HepG2 (cell line): ENCODE results near the gene WDR83. TPM values are rescaled to one million over a fixed set of nuclear protein-coding genes. Genes with fewer than 3 reads are reported as not detected.
"Not testable (repeated sequence)": the region's sequence is repeated elsewhere in the genome, so short reads cannot be mapped to it uniquely, and the experiment has no call there.

Experiments used
- ATAC-seq: fragments of 200-7000 bp; cut with Tn5 transposase; 3 replicates; pipeline ENCODE4 v1.9.1; 2020; ENCODE audit warnings: mild to moderate bottlenecking, moderate library complexity
- BruUV-seq: library from RNA; stranded (reverse); fragments of 400-500 nt; replicated peaks from 2 replicates; lab custom pipeline; 2021; lab: Mats Ljungman, UMichigan
- CTCF ChIA-PET: fragments of 300-600 bp; formaldehyde crosslinking; extraction: SDS; loops from one replicate; lab custom pipeline; 2021; ENCODE audit warnings: low total read pairs, inconsistent platforms, low intra/inter-chr PET ratio; lab: Yijun Ruan, JAX
- POLR2A ChIA-PET: fragments of 350-600 bp; sonication (Branson Sonifier 250); formaldehyde crosslinking; loops from one replicate; lab custom pipeline; 2020; ENCODE audit warnings: antibody characterized with exemption, inconsistent platforms; lab: Yijun Ruan, JAX
- DNase-seq: peaks from one replicate; pipeline ENCODE4 v3.0.0-alpha.2; 2015; ENCODE audit warnings: low spot score
- FAIRE-seq: peaks from 3 replicates; lab custom pipeline; 2011; peaks lifted over from hg19 to GRCh38; lab: Jason Lieb, UNC
- H2AFZ ChIP-seq: one replicate; pipeline ENCODE4 v1.6.1; 2011; ENCODE audit warnings: low read length, inconsistent platforms
- H3K27ac ChIP-seq: fragments of 300-600 bp; 3 replicates; pipeline ENCODE4 v1.8.0; 2011; ENCODE audit warnings: mixed run types, mild to moderate bottlenecking, mixed read lengths, low read length, inconsistent platforms; ENCODE audit not compliant: insufficient read depth; ENCODE audit errors: extremely low read length
- H3K27me3 ChIP-seq, 2 experiments: fragments of 200-600 bp in 1 of 2; 2 replicates in 1 of 2; 3 replicates in 1 of 2; pipeline versions ENCODE4 v1.6.0 to v1.8.0; 2011; ENCODE audit warnings: low read length in 2 of 2, mild to moderate bottlenecking in 2 of 2, moderate library complexity in 2 of 2, inconsistent platforms in 1 of 2; ENCODE audit not compliant: insufficient read depth in 2 of 2, control insufficient read depth in 1 of 2
- H3K36me3 ChIP-seq, 2 experiments: fragments of 200-600 bp in 1 of 2; replicated peaks in 1 of 2; 2 replicates in 1 of 2; 3 replicates in 1 of 2; pipeline versions ENCODE4 v1.5.1 to v1.8.0; 2011; ENCODE audit warnings: low read length in 2 of 2, inconsistent platforms in 1 of 2; ENCODE audit not compliant: insufficient read depth in 2 of 2, control insufficient read depth in 1 of 2
- H3K4me1 ChIP-seq: 2 replicates; pipeline ENCODE4 v1.5.1; 2012; ENCODE audit warnings: low read length, inconsistent platforms; ENCODE audit not compliant: insufficient read depth
- H3K4me2 ChIP-seq: 2 replicates; pipeline ENCODE4 v1.6.0; 2011; ENCODE audit warnings: low read depth, low read length, inconsistent platforms
- H3K4me3 ChIP-seq, 3 experiments: fragments of 200-600 bp in 1 of 3; sonication (generic), shearing (Covaris generic) in 1 of 3; replicated peaks in 1 of 3; 2 replicates each; pipeline ENCODE4 v1.5.1; 2011 to 2016; ENCODE audit warnings: low read length in 3 of 3, inconsistent platforms in 2 of 3, low read depth in 2 of 3, mild to moderate bottlenecking in 2 of 3, control low read depth in 1 of 3, mixed read lengths in 1 of 3; ENCODE audit not compliant: insufficient read depth in 1 of 3
- H3K79me2 ChIP-seq: one replicate; pipeline ENCODE4 v1.6.1; 2011; ENCODE audit warnings: low read length, inconsistent platforms; ENCODE audit not compliant: insufficient read depth
- H3K9ac ChIP-seq: 2 replicates; pipeline ENCODE4 v1.6.0; 2011; ENCODE audit warnings: mild to moderate bottlenecking, low read depth, low read length, inconsistent platforms; ENCODE audit not compliant: insufficient read depth
- H3K9me3 ChIP-seq: 2 replicates; pipeline ENCODE4 v1.5.1; 2012; ENCODE audit warnings: mild to moderate bottlenecking, low read length
- H4K20me1 ChIP-seq: 2 replicates; pipeline ENCODE4 v1.6.0; 2011; ENCODE audit warnings: inconsistent platforms, mild to moderate bottlenecking, low read length, moderate library complexity; ENCODE audit not compliant: insufficient read depth
- FLYWCH1 ChIP-seq: sonication (generic); formaldehyde crosslinking; IDR thresholded peaks from 2 replicates; pipeline ENCODE4 v1.8.1; 2023; ENCODE audit warnings: mild to moderate bottlenecking, missing genetic modification reagents
- HNF4A ChIP-seq: sonication (generic); formaldehyde crosslinking; IDR thresholded peaks from 2 replicates; pipeline ENCODE4 v1.4.0; 2020; ENCODE audit warnings: missing genetic modification reagents
- NFE2 ChIP-seq: sonication (generic); formaldehyde crosslinking; IDR thresholded peaks from 2 replicates; pipeline ENCODE4 v1.4.0; 2020; ENCODE audit warnings: missing genetic modification reagents
- PCBP2 ChIP-seq: fragments of 200-400 bp; formaldehyde crosslinking; optimal IDR thresholded peaks from 2 replicates; pipeline ENCODE3; 2018; ENCODE audit warnings: low read length, low read depth; ENCODE audit not compliant: poor library complexity, severe bottlenecking
- ZNF10 ChIP-seq: sonication (generic); formaldehyde crosslinking; IDR thresholded peaks from 2 replicates; pipeline ENCODE4 v1.4.0; 2020; ENCODE audit warnings: mild to moderate bottlenecking, low read depth, missing genetic modification reagents, borderline replicate concordance
- ZNF20 ChIP-seq: sonication (generic); formaldehyde crosslinking; IDR thresholded peaks from 2 replicates; pipeline ENCODE4 v1.4.0; 2020; ENCODE audit warnings: mild to moderate bottlenecking, moderate library complexity, missing genetic modification reagents
- ZNF282 ChIP-seq: fragments of 450-650 bp; IDR thresholded peaks from 2 replicates; pipeline ENCODE4 v1.6.1; 2018; ENCODE audit not compliant: partially characterized antibody
- ZNF572 ChIP-seq: sonication (generic); formaldehyde crosslinking; IDR thresholded peaks from 2 replicates; pipeline ENCODE4 v1.5.1; 2020; ENCODE audit warnings: mild to moderate bottlenecking, missing genetic modification reagents
- ZSCAN29 ChIP-seq: sonication (generic); formaldehyde crosslinking; conservative IDR thresholded peaks from 2 replicates; pipeline ENCODE4 v1.4.0; 2020; ENCODE audit warnings: mild to moderate bottlenecking, missing genetic modification reagents
- WGBS: methylation state at CpG from one replicate; pipeline ENCODE4 v1.1.6; 2017; ENCODE audit warnings: low lambda C conversion rate; 5-methylcytosine and 5-hydroxymethylcytosine counted together
- in situ Hi-C: cut with HindIII; loops from 2 replicates; pipeline ENCODE4 v1.10.0; 2017; ENCODE audit warnings: low pct_unique_long_range_greater_than_20kb; ENCODE audit not compliant: extremely low pct_ligation_motif_present
- intact Hi-C: fragments of 100-400 bp; cut with micrococcal nuclease; formaldehyde crosslinking; loops from one replicate; pipeline ENCODE4 v1.10.0; 2022; ENCODE audit not compliant: unreplicated experiment
- polyA plus RNA-seq, 8 experiments: library from polyadenylated mRNA; depleted of rRNA in 3 of 8; stranded (reverse) in 7 of 8; unstranded in 1 of 8; fragments of >200 nt; fragmentation: Illumina TruSeq in 4 of 8; extraction: Trizol in 4 of 8; gene quantifications; 2 replicates each; pipeline versions ENCODE4 v1.2.1 to v1.2.3, GENCODE V29; 2011 to 2016; ENCODE audit warnings: low read depth in 4 of 8, missing spikeins in 1 of 8, mixed read lengths in 1 of 8; ENCODE audit not compliant: insufficient read depth in 1 of 8
- total RNA-seq, 5 experiments: library from RNA; depleted of rRNA; stranded (reverse); fragments of >200 nt; fragmentation: Illumina TruSeq; extraction: Trizol; gene quantifications; 2 replicates each; pipeline ENCODE4 v1.2.3, GENCODE V29; 2016; ENCODE audit warnings: low read depth in 1 of 5

The WDR83 gene
- total and polyA plus RNA-seq, 2 of the 13 experiments (the other 11 are each of a cell fraction or from before 2014, with no cell fraction given), result 4.5 to 10.7 TPM

GRCh38 chr19:12642506-12642905 is 24.1 kb upstream of the WDR83 start:
- TF ChIP-seq ZNF572 (CRISPR knock-in tag) (no peak), ZNF20 (CRISPR knock-in tag) (no peak), ZNF10 (CRISPR knock-in tag) (no peak), ZNF282 (no peak), FLYWCH1 (CRISPR knock-in tag) (no peak), NFE2 (no peak), PCBP2 (no peak), ZSCAN29 (CRISPR knock-in tag) (no peak), HNF4A (no peak)
- Histone ChIP-seq H3K27me3 (no peaks in the 10 kb centered on the region), H3K4me1 (peaks cover 11% of the 10 kb centered on the region; the same call in 1 of the 2 replicates), H3K79me2 (no peaks in the 10 kb centered on the region), H4K20me1 (no peaks in the 10 kb centered on the region), H3K36me3 (no peaks in the 10 kb centered on the region), H3K9me3 (no peaks in the 10 kb centered on the region), H3K4me3 (no peak overlapping the region), H3K9ac (no peak overlapping the region), H3K4me2 (no peak overlapping the region), H2AFZ (no peak overlapping the region), H3K27ac (no peak overlapping the region)
- DNase-seq, result no peak
- 81% methylated on average over 11 of the region's 26 CpGs for WGBS
- ChIA-PET CTCF (no interaction called here), POLR2A (no interaction called here)
- BruUV-seq, result no TSS peak
- intact Hi-C loops (no loop called here), in situ Hi-C loops (no loop called here)
- no peak for FAIRE-seq
- ATAC-seq, result no peak

- POLR2A ChIA-PET, BruUV-seq: not testable (repeated sequence)
Measured at GRCh38 chr19:12643716-12644115, 22.9 kb upstream of the WDR83 start.

More at GRCh38 chr19:12643716-12644115, 22.9 kb upstream of the WDR83 start:
- H3K27ac ChIP-seq, H3K4me2 ChIP-seq, H3K4me3 ChIP-seq, in situ Hi-C loops, H3K36me3 ChIP-seq, H2AFZ ChIP-seq, H3K27me3 ChIP-seq, H3K9me3 ChIP-seq, FAIRE-seq, H4K20me1 ChIP-seq, CTCF ChIA-PET, ATAC-seq, H3K79me2 ChIP-seq, H3K9ac ChIP-seq, DNase-seq, intact Hi-C loops: not testable (repeated sequence)
- 91% methylated on average over 14 of the region's 14 CpGs for WGBS
- H3K4me1 ChIP-seq, result peaks cover 11% of the 10 kb centered on the region; the same call in 1 of the 2 replicates
